ENCODE measurements around the gene MARCO. TPM values are rescaled to one million over a fixed set of nuclear protein-coding genes. Genes with fewer than 3 reads are reported as not detected.

MARCO gene
- total and polyA plus RNA-seq, 2 experiments from 2014 or later, result not detected

GRCh38 chr2:119022678-119023077 is 80.7 kb downstream of the MARCO start:
- Histone ChIP-seq H3F3A (replicated peaks; ENCODE audit: low read depth) (no peaks in the 10 kb centered on the region), H3K4me2 (no peak overlapping the region), H3K36me3 (ENCODE audit: insufficient read depth) (no peaks in the 10 kb centered on the region), H3K27me3 (ENCODE audit: insufficient read depth) (no peaks in the 10 kb centered on the region), H4K20me1 (replicated peaks; ENCODE audit: insufficient read depth) (no peaks in the 10 kb centered on the region), H3K9me2 (ENCODE audit: insufficient read depth) (0 out of 2 replicates have a peak, but pooled peaks cover 2% of the 10 kb centered on the region), H3K27ac (ENCODE audit: low read depth) (no peak overlapping the region), H3K4me3 (no peak overlapping the region), H3K4me1 (ENCODE audit: insufficient read depth) (no peaks in the 10 kb centered on the region), H2AFZ (no peak overlapping the region), H3K79me2 (replicated peaks; ENCODE audit: insufficient read depth) (no peaks in the 10 kb centered on the region)
- H3K27ac Mint-ChIP-seq, result no peak overlapping the region
- DNase-seq (ENCODE audit: low spot score) (no peak), ATAC-seq (no peak)
- peaks cover 3% of the 10 kb centered on the region for H3K27me3 Mint-ChIP-seq (ENCODE audit: insufficient read depth, low read depth, poor library complexity)
- TF ChIP-seq POLR2AphosphoS5 (IDR thresholded peaks at IDR 0.05; ENCODE audit: low read depth), result no peak
- TF ChIP-seq STAT1 (IDR thresholded peaks at IDR 0.05; ENCODE audit: unreplicated experiment), result no peak
- no peak for TF ChIP-seq ZNF462 (CRISPR knock-in tag; IDR thresholded peaks at IDR 0.05)
- no peak for TF ChIP-seq EZH2phosphoT487 (IDR thresholded peaks at IDR 0.05; ENCODE audit: unreplicated experiment)
- TF ChIP-seq REST (IDR thresholded peaks at IDR 0.05; ENCODE audit: unreplicated experiment), result no peak
- TF ChIP-seq NANOG (IDR thresholded peaks at IDR 0.05; ENCODE audit: borderline replicate concordance), result no peak
- TF ChIP-seq CTCF (conservative IDR thresholded peaks at IDR 0.05; ENCODE audit: low read depth in 2 of 2), result no peak
- TF ChIP-seq CREB1 (CRISPR knock-in tag; IDR thresholded peaks at IDR 0.05; ENCODE audit: low read depth), result no peak
- no peak for TF ChIP-seq JUNB (IDR thresholded peaks at IDR 0.05; ENCODE audit: unreplicated experiment)
- TF ChIP-seq ZNF331 (CRISPR knock-in tag; IDR thresholded peaks at IDR 0.05; ENCODE audit: low read depth), result no peak
- no peak overlapping the region for H3K4me3 Mint-ChIP-seq
- H3K9me3 Mint-ChIP-seq, result no peaks in the 10 kb centered on the region
- no peaks in the 10 kb centered on the region; the same call in 2 of the 3 replicates for H3K4me1 Mint-ChIP-seq
- no peaks in the 10 kb centered on the region for H3K36me3 Mint-ChIP-seq (ENCODE audit: low read depth)
